Vagina (tissue), 2 donors: ENCODE results near the gene PUS1. TPM values are rescaled to one million over a fixed set of nuclear protein-coding genes. Genes with fewer than 3 reads are reported as not detected.
"Not testable (repeated sequence)": the region's sequence is repeated elsewhere in the genome, so short reads cannot be mapped to it uniquely, and the experiment has no call there.

Experiments used
- DNase-seq, 2 donors: peaks; one replicate each; pipeline ENCODE4 v3.0.0-alpha.2; 2017; ENCODE audit errors: extremely low spot score in 2 of 2
- H3K27ac ChIP-seq: fragments of 200-600 bp; sonication (generic); one replicate; pipeline ENCODE4 v1.5.1; 2019
- H3K27me3 ChIP-seq: fragments of 200-600 bp; sonication (generic); one replicate; pipeline ENCODE4 v1.5.1; 2019
- H3K36me3 ChIP-seq, 2 donors: fragments of 200-600 bp; sonication (generic); one replicate each; pipeline ENCODE4 v1.5.1; 2017 to 2019
- H3K4me1 ChIP-seq: fragments of 200-600 bp; sonication (generic); one replicate; pipeline ENCODE4 v1.5.1; 2019
- H3K4me3 ChIP-seq, 2 donors: fragments of 200-600 bp; sonication (generic); 1 replicate in 1 of 2; 2 replicates in 1 of 2; pipeline ENCODE4 v1.5.1; 2016 to 2019
- H3K9me3 ChIP-seq: fragments of 200-600 bp; sonication (generic); one replicate; pipeline ENCODE4 v1.5.1; 2019
- POLR2A ChIP-seq, 2 donors: fragments of 450-650 bp; IDR thresholded peaks; one replicate each; pipeline ENCODE4 v1.6.1; 2017; ENCODE audit warnings: antibody characterized with exemption in 2 of 2, mild to moderate bottlenecking in 2 of 2, moderate library complexity in 2 of 2
- POLR2AphosphoS5 ChIP-seq, 2 donors: sonication (generic); formaldehyde crosslinking; IDR thresholded peaks; one replicate each; pipeline ENCODE4 v1.9.0; 2017; ENCODE audit warnings: antibody characterized with exemption in 2 of 2, mild to moderate bottlenecking in 2 of 2, low read depth in 1 of 2; ENCODE audit not compliant: insufficient read depth in 1 of 2
- intact Hi-C: fragments of 100-400 bp; cut with DNase I; formaldehyde crosslinking; loops from one replicate; pipeline ENCODE4 v1.15.1; 2023
- total RNA-seq: library from RNA; depleted of rRNA; stranded (reverse); fragments of >200 nt; gene quantifications from one replicate; pipeline ENCODE4 v1.2.3, GENCODE V29; 2016
- TF ChIP-seq, protein P1 (sequence below), 3 experiments: fragments of 450-650 bp in 2 of 3; fragments of 200-600 bp in 1 of 3; sonication (generic) in 1 of 3; IDR thresholded peaks; one replicate each; pipeline ENCODE4 v1.5.1; 2017 to 2019; ENCODE audit warnings: antibody characterized with exemption in 3 of 3, mild to moderate bottlenecking in 2 of 3, moderate library complexity in 2 of 3

Gene PUS1
- total RNA-seq, 1 donor from 2014 or later: 37.6 TPM

DNA sequence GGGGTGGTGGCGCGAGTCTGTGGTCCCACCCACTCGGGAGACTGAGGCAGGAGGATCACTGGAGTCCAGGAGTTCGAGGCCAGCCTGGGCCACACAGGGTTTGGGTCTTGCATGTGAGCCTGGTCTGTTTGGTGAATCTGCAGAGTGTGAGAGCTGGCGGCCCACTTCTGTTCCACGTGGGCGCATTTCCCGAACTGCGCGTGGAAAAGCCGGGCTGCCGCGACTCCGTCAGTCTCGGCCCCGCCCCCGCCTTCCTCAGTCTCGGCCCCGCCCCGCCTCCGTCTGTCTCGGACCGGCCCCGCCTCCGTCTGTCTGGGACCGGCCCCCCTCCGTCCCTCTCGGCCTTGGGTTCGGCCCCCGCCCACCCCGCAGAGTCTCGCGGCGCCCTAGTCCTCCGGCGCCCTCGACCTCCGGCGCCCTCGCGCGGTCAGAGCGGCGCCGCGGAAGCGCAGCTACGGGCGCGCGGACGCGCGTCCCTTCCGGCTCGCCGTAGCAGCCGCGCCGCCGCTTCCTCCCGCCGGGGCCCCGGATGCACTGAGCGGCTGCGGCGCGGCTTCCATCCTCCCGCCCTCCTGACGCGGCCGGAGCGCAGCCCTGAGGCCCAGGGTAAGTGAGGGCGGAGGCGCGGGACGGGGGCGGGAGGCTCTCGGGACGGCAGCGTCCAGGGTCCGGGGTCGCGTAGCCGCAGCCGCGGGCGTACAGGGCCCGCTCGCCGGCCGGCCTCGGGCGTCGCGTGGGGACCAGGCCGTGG lies 20.5 kb downstream of the PUS1 start, which contains the start of gene EP400:
TSS of gene EP400 (plus strand) at position 512 of the 751 bp plus-strand sequence. CDS start 10,678 bp downstream, outside the sequence.
- peak within 1 kb of the TSS; percentile 75 for H3K27ac ChIP-seq
- H3K4me1 ChIP-seq: peaks cover 42% of the 10 kb centered on the region
- peaks cover 0 to 2% of the 10 kb centered on the region in 2 donors for H3K36me3 ChIP-seq
- peak in 1 of 2 donors; percentile 93 for DNase-seq
- TF ChIP-seq, protein P1, sequence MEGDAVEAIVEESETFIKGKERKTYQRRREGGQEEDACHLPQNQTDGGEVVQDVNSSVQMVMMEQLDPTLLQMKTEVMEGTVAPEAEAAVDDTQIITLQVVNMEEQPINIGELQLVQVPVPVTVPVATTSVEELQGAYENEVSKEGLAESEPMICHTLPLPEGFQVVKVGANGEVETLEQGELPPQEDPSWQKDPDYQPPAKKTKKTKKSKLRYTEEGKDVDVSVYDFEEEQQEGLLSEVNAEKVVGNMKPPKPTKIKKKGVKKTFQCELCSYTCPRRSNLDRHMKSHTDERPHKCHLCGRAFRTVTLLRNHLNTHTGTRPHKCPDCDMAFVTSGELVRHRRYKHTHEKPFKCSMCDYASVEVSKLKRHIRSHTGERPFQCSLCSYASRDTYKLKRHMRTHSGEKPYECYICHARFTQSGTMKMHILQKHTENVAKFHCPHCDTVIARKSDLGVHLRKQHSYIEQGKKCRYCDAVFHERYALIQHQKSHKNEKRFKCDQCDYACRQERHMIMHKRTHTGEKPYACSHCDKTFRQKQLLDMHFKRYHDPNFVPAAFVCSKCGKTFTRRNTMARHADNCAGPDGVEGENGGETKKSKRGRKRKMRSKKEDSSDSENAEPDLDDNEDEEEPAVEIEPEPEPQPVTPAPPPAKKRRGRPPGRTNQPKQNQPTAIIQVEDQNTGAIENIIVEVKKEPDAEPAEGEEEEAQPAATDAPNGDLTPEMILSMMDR (IDR thresholded peaks at IDR 0.05): peak in 2 of 3 experiments; percentile 27 to 63
- TF ChIP-seq POLR2A (IDR thresholded peaks at IDR 0.05): peak in 1 of 2 donors; percentile 27
- peak in 1 of 2 donors; percentile 46 for TF ChIP-seq POLR2AphosphoS5 (IDR thresholded peaks at IDR 0.05; ENCODE audit: insufficient read depth in 1 of 2, low read depth in 1 of 2)
- H3K9me3 ChIP-seq: no peaks in the 10 kb centered on the region
- H3K27me3 ChIP-seq: no peaks in the 10 kb centered on the region
- intact Hi-C loops: no loop called here
- H3K4me3 ChIP-seq: peak within 1 kb of the TSS; percentile 97 to 99

DNA sequence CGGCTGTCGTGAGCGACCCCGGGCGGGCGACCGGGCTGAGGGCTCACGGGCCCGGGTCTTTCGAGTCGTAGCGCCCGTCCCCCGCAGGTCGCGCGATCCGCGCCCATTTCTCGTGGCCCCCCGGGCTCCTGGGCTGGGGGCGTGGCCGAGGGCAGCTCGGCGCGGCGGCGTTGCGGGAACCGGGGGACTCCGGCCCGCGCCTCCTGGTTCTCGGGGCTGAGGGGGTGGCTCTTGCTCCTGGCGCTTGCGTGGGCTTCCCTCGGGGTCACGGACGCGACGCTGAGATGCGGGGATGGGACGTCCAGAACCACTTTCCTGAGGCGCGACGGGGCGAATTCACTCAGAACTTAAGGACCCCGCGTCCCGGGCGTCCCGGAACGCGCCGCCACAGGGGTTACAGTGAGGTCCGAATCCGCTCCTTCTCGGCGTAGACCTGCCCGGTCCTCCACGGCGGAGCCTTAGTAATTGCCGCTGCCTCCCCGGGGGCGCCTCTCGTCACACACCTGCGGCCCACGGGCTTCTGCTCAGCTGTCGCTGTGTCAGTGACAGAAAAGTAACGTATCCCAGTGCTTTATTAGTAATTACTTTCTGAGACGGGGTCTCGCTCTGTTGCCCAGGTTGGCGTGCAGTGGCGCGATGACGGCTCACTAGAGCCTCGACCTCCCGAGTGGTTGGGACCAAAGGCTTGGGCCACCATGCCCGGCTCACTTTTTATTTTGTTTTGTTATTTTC lies 21.3 kb downstream of the PUS1 start:
- H3K27ac ChIP-seq: peak overlapping the region; percentile 75
- H3K4me3 ChIP-seq: peak overlapping the region; percentile 97 to 99
- H3K4me1 ChIP-seq: peaks cover 45% of the 10 kb centered on the region
- H3K36me3 ChIP-seq: no peaks in the 10 kb centered on the region
- no peaks in the 10 kb centered on the region for H3K9me3 ChIP-seq
- DNase-seq: no peak
- intact Hi-C loops: no loop called here
- H3K27me3 ChIP-seq: no peaks in the 10 kb centered on the region
- TF ChIP-seq POLR2A (IDR thresholded peaks at IDR 0.05) (no peak), POLR2AphosphoS5 (IDR thresholded peaks at IDR 0.05; ENCODE audit: insufficient read depth in 1 of 2, low read depth in 1 of 2) (no peak)
- TF ChIP-seq, protein P1 (IDR thresholded peaks at IDR 0.05): no peak

DNA sequence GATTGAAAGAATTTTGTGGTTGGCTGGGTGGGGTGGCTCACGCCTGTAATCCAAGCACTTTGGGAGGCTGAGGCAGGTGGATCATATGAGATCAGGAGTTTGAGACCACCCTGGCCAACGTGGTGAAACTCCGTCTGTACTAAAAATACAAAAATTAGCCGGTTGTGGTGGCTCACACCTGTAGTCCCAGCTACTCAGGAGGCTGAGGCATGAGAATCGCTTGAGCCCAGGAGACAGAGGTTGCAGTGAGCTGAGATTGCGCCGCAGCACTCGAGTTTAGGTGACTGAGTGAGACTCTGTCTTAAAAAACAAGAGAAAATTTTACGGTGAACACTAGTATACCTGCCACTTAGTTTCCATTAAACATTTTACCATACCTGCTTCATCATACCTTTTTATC lies 24.7 kb downstream of the PUS1 start:
- peaks cover 68% of the 10 kb centered on the region for H3K4me1 ChIP-seq
- intact Hi-C loops, DNase-seq, H3K36me3 ChIP-seq, H3K27me3 ChIP-seq, H3K4me3 ChIP-seq, H3K27ac ChIP-seq, H3K9me3 ChIP-seq: not testable (repeated sequence)

DNA sequence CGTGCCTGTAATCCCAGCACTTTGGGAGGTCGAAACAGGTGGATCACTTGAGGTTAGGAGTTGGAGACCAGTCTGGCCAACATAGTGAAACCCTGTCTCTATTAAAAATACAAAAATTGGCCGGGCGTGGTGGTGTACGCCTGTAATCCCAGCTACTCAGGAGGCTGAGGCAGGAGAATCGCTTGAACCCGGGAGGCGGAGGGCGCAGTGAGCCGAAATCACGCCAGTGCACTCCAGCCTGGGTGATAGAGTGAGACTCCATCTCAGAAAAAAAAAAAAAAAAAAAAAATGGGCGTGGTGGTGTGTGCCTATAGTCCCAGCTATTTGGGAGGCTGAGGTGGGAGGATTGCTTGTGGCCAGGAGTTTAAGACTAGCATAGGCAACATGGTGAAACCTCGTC lies 25.4 kb downstream of the PUS1 start:
- H3K27ac ChIP-seq, intact Hi-C loops, H3K9me3 ChIP-seq, H3K27me3 ChIP-seq, DNase-seq, H3K4me3 ChIP-seq, H3K36me3 ChIP-seq: not testable (repeated sequence)
- H3K4me1 ChIP-seq: peaks cover 69% of the 10 kb centered on the region

DNA sequence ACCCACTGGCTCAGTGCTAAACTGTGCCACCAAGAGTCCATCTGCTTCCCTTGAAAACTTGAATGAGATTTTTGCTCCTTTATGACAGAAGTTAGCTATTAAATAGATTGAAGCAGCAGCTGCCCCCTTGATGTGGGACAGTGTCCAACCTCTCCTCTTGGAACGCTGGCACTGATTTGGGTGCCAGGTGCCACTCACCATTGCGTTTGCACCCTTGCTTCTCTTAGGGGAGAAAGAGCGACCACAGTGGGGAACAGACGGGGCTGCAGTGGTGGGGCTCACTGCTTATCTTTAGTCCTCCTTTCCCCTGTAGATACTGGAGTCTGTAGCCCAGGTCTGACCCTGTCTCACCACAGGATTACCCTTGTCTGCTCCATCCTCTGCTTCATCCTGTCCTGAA lies 30.0 kb downstream of the PUS1 start:
- no peak for DNase-seq
- Histone ChIP-seq H3K27ac (no peak overlapping the region), H3K4me3 (no peak overlapping the region), H3K9me3 (no peaks in the 10 kb centered on the region), H3K36me3 (peaks cover 0 to 12% of the 10 kb centered on the region in 2 donors), H3K27me3 (no peaks in the 10 kb centered on the region), H3K4me1 (peaks cover 50% of the 10 kb centered on the region)
- no peak for TF ChIP-seq POLR2A (IDR thresholded peaks at IDR 0.05)
- no peak for TF ChIP-seq POLR2AphosphoS5 (IDR thresholded peaks at IDR 0.05; ENCODE audit: insufficient read depth in 1 of 2, low read depth in 1 of 2)
- TF ChIP-seq, protein P1 (IDR thresholded peaks at IDR 0.05): no peak
- intact Hi-C loops: no loop called here
